HG02938 (cell line): ENCODE results near the gene IGF1R.
"Not testable (repeated sequence)": the region's sequence is repeated elsewhere in the genome, so short reads cannot be mapped to it uniquely, and the experiment has no call there.

Experiments used
- ATAC-seq: cut with Tn5 transposase; IDR thresholded peaks from one replicate; pipeline ENCODE4 v1.9.1; 2021; ENCODE audit warnings: mild to moderate bottlenecking, moderate library complexity; ENCODE audit not compliant: unreplicated experiment

The IGF1R gene

GRCh38 chr15:98953968-98954367, 305.6 kb downstream of the IGF1R start:
- ATAC-seq, result no peak

GRCh38 chr15:98954411-98954810, 306.1 kb downstream of the IGF1R start:
- no peak for ATAC-seq

- no peak for ATAC-seq
Measured at GRCh38 chr15:98955331-98955730, 307.0 kb downstream of the IGF1R start.

GRCh38 chr15:98955961-98956723, 307.8 kb downstream of the IGF1R start:
- no peak for ATAC-seq

GRCh38 chr15:98956796-98957553, 308.6 kb downstream of the IGF1R start:
- ATAC-seq, result no peak

GRCh38 chr15:98957655-98958054, 309.3 kb downstream of the IGF1R start:
- no peak for ATAC-seq

GRCh38 chr15:98958076-98958475, 309.7 kb downstream of the IGF1R start:
- ATAC-seq, result no peak

GRCh38 chr15:98958918-98959639, 310.7 kb downstream of the IGF1R start:
- no peak for ATAC-seq

- ATAC-seq, result no peak
Measured at GRCh38 chr15:98959640-98960007, 311.3 kb downstream of the IGF1R start.

GRCh38 chr15:98960555-98961050, 312.3 kb downstream of the IGF1R start:
- ATAC-seq, result no peak

GRCh38 chr15:98963444-98963843, 315.1 kb downstream of the IGF1R start:
- no peak for ATAC-seq

GRCh38 chr15:98964466-98965133, 316.3 kb downstream of the IGF1R start:
- ATAC-seq, result no peak

- not testable (repeated sequence) for ATAC-seq
Measured at GRCh38 chr15:98965134-98965491, 316.8 kb downstream of the IGF1R start.

GRCh38 chr15:98965597-98965996, 317.3 kb downstream of the IGF1R start:
- ATAC-seq, result no peak

GRCh38 chr15:98966091-98966787, 317.9 kb downstream of the IGF1R start:
- no peak for ATAC-seq

GRCh38 chr15:98967096-98967495, 318.8 kb downstream of the IGF1R start:
- ATAC-seq, result no peak

- ATAC-seq, result no peak
Measured at GRCh38 chr15:98967916-98968315, 319.6 kb downstream of the IGF1R start.

- ATAC-seq, result no peak
Measured at GRCh38 chr15:98968576-98968975, 320.2 kb downstream of the IGF1R start.

GRCh38 chr15:98969126-98969735, 320.9 kb downstream of the IGF1R start:
- no peak for ATAC-seq

GRCh38 chr15:98970799-98971198, 322.5 kb downstream of the IGF1R start:
- no peak for ATAC-seq
